ENCODE data around the gene ZBTB7C. TPM values are rescaled to one million over a fixed set of nuclear protein-coding genes. Genes with fewer than 3 reads are reported as not detected.

Gene ZBTB7C
- total RNA-seq, 1 experiment from 2014 or later: 0.33 TPM

- Histone ChIP-seq H3K4me1 (ENCODE audit: insufficient read depth, low read length) (no peaks in the 10 kb centered on the region; the same call in 1 of the 2 replicates), H2BK12ac (ENCODE audit: insufficient read length, low read depth, low read length) (no peak overlapping the region), H3K9ac (ENCODE audit: extremely low read depth, insufficient read length, low read length) (no peak overlapping the region), H3K79me2 (ENCODE audit: insufficient read depth, low read length) (no peaks in the 10 kb centered on the region), H3K23me2 (ENCODE audit: insufficient read length, low read depth, low read length, poor library complexity, severe bottlenecking) (no peaks in the 10 kb centered on the region), H3K14ac (ENCODE audit: insufficient read depth, low read length) (no peak overlapping the region), H3T11ph (ENCODE audit: low read length) (no peak overlapping the region), H3K79me1 (ENCODE audit: insufficient read depth, low read depth, low read length, poor library complexity, severe bottlenecking) (no peaks in the 10 kb centered on the region), H2BK5ac (ENCODE audit: insufficient read length, low read length) (no peak overlapping the region), H3K4me2 (ENCODE audit: insufficient read depth, insufficient read length, low read length) (no peak overlapping the region), H2AFZ (ENCODE audit: low read length) (no peak overlapping the region), H3K23ac (ENCODE audit: insufficient read length, low read depth, low read length) (no peak overlapping the region), H3K56ac (ENCODE audit: insufficient read length, low read depth, low read length) (no peak overlapping the region), H3K27me3 (ENCODE audit: insufficient read depth, low read length) (no peaks in the 10 kb centered on the region), H4K8ac (replicated peaks; ENCODE audit: insufficient read length, low read depth, low read length) (no peak overlapping the region), H2AK5ac (ENCODE audit: insufficient read length, low read length) (no peak overlapping the region), H2BK15ac (ENCODE audit: low read depth, low read length) (no peak overlapping the region), H4K5ac (ENCODE audit: insufficient read length, low read depth, low read length) (no peak overlapping the region), H2BK120ac (ENCODE audit: low read depth, low read length, poor library complexity, severe bottlenecking) (no peak overlapping the region), H2BK20ac (ENCODE audit: low read depth, low read length, poor library complexity, severe bottlenecking) (no peak overlapping the region), H4K91ac (ENCODE audit: insufficient read length, low read depth, low read length) (no peak overlapping the region), H3K27ac (ENCODE audit: insufficient read length, low read depth, low read length) (no peak overlapping the region), H3K4ac (ENCODE audit: low read depth, low read length) (no peak overlapping the region), H3K18ac (ENCODE audit: insufficient read length, low read depth, low read length) (no peak overlapping the region), H4K20me1 (ENCODE audit: control insufficient read depth, insufficient read depth, insufficient read length) (no peaks in the 10 kb centered on the region), H3K9me3 (ENCODE audit: control insufficient read depth, low read depth, low read length) (no peaks in the 10 kb centered on the region)
- no peak overlapping the region for H3K27ac Mint-ChIP-seq
- peaks cover 4% of the 10 kb centered on the region; the same call in 1 of the 2 replicates for H3K27me3 Mint-ChIP-seq (ENCODE audit: low read depth)
- H3K36me3 Mint-ChIP-seq (ENCODE audit: insufficient read depth in 1 of 3, low read depth in 3 of 3): peaks cover 0 to 8% (median 0%) of the 10 kb centered on the region in 3 experiments; a peak in 3 of 7 replicates
- no CpG with 5 or more reads among the region's 7 CpGs for WGBS (ENCODE audit: extremely low coverage, insufficient read length, low lambda C conversion rate)
- H3K9me3 Mint-ChIP-seq: peaks cover 0 to 3% of the 10 kb centered on the region in 2 experiments; a peak in 2 of 5 replicates
- TF ChIP-seq CTCF (conservative IDR thresholded peaks at IDR 0.05): no peak
- H3K4me3 Mint-ChIP-seq: no peak overlapping the region
- H3K4me1 Mint-ChIP-seq: peaks cover 30 to 49% of the 10 kb centered on the region in 2 experiments
- no peak for DNase-seq
Measured at GRCh38 chr18:47985866-47986265, 423.3 kb downstream of the ZBTB7C start.

Data from H9 (cell line).